ENCODE results near the gene EYS.

DNA sequence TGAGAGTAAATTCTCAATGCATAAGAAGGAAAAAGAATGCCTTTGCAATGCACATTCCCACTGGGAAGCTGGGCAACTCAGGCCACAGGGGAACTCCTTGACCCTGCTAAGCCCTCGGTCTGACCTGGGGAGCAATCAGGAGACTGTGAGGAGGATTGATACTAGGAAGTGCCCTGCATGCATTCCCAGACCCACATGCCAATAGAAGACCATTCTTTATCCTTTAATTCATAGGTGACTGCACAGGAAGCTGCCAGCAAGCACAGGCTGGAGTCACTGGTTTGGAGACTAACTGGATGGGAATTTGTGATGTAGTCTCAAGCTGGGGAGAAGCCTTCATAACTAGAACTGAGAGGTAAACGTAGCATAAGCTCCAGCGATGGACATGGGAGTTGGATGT lies 1012.7 kb downstream of the EYS start:
- no peak for TF ChIP-seq EZH2 (IDR thresholded peaks at IDR 0.05)
- TF ChIP-seq POLR2AphosphoS5 (IDR thresholded peaks at IDR 0.05; ENCODE audit: borderline replicate concordance, low read depth, low read length) = no peak

All from SK-N-MC (cell line).